HepG2 (cell line): ENCODE data around the gene SNX19.

Experiments
- PAX8 ChIP-seq: sonication (generic); formaldehyde crosslinking; IDR thresholded peaks from 2 replicates; pipeline ENCODE4 v1.8.0; 2022; ENCODE audit warnings: mild to moderate bottlenecking, missing genetic modification reagents, borderline replicate concordance
- POLR2A ChIP-seq, 2 experiments: IDR thresholded peaks; 2 replicates each; pipeline ENCODE4 v1.6.1; 2011; ENCODE audit warnings: low read depth in 2 of 2, low read length in 2 of 2, mild to moderate bottlenecking in 1 of 2, moderate library complexity in 1 of 2; ENCODE audit not compliant: insufficient read depth in 1 of 2
- SNRNP70 ChIP-seq: fragments of 200-400 bp; formaldehyde crosslinking; IDR thresholded peaks from 2 replicates; pipeline ENCODE4 v1.6.1; 2017; ENCODE audit warnings: mild to moderate bottlenecking, low read depth, low read length, moderate library complexity

- no peak for TF ChIP-seq POLR2A (IDR thresholded peaks at IDR 0.05; ENCODE audit: insufficient read depth in 1 of 2, low read depth in 2 of 2, low read length in 2 of 2)
- no peak for TF ChIP-seq SNRNP70
- no peak for TF ChIP-seq PAX8
Observed at GRCh38 chr11:130913268-130913667, 3.0 kb downstream of the SNX19 start.
